Left ventricle myocardium inferior (tissue), 1 donor: Measurements from ENCODE around the gene CDKL5. TPM values are rescaled to one million over a fixed set of nuclear protein-coding genes. Genes with fewer than 3 reads are reported as not detected.
A peak's percentile ranks its signal among the peaks of the same experiment; 100 is the strongest.

Experiments used
- DNase-seq: peaks from one replicate; pipeline ENCODE4 v3.0.0-alpha.2; 2020
- H3K27ac ChIP-seq: fragments of 200-600 bp; replicated peaks from 2 replicates; pipeline ENCODE4 v1.8.0; 2021
- H3K27me3 ChIP-seq: fragments of 200-600 bp; 2 replicates; pipeline ENCODE4 v1.8.0; 2021; ENCODE audit warnings: low read depth
- H3K36me3 ChIP-seq: fragments of 200-600 bp; 2 replicates; pipeline ENCODE4 v1.8.0; 2021
- H3K4me1 ChIP-seq: fragments of 200-600 bp; 2 replicates; pipeline ENCODE4 v1.8.0; 2021
- H3K4me3 ChIP-seq: fragments of 200-600 bp; 2 replicates; pipeline ENCODE4 v1.8.0; 2021; ENCODE audit warnings: mild to moderate bottlenecking, moderate library complexity
- H3K9me3 ChIP-seq: fragments of 200-600 bp; replicated peaks from 2 replicates; pipeline ENCODE4 v1.8.0; 2021
- intact Hi-C: fragments of 100-400 bp; cut with micrococcal nuclease; formaldehyde crosslinking; loops from one replicate; pipeline ENCODE4 v1.11.0; 2022
- total RNA-seq: library from RNA; stranded (reverse); fragmentation: NEBNext Ultra II Directional; extraction: Animal tissue kit (Norgen Biotek cat#: 25700); gene quantifications from one replicate; pipeline ENCODE4 v1.2.1, GENCODE V29; 2021
- TF ChIP-seq, protein P1 (sequence below): fragments of 200-600 bp; IDR thresholded peaks from 2 replicates; pipeline ENCODE4 v1.8.0; 2021; ENCODE audit warnings: antibody characterized with exemption, mild to moderate bottlenecking, borderline replicate concordance
- donor health status: DM: no; HTN: yes; CAD: no; lungs with severe emphysema.

Gene CDKL5
- total RNA-seq, 1 donor from 2014 or later, result 9.3 TPM

DNA sequence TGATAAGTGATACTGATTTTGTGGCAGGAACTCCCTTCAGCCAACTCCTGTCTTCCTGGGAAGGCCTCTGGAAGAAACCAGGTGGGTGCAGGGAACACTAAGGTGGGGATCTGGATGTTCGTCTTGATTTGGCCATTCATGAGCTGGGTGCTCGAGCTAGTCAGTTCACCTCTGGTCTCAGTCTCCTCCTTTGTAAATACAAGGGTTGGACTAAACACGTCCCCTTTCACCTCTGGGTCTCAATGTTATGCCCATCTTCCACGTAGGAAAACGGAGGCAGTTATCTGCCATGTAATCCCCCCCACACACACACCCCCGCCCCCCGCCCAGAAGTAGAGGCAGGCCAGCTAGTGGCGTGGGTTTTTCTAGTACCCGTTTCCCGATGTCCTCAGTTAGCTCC, 250.6 kb downstream of the CDKL5 start:
- TF ChIP-seq, protein P1, sequence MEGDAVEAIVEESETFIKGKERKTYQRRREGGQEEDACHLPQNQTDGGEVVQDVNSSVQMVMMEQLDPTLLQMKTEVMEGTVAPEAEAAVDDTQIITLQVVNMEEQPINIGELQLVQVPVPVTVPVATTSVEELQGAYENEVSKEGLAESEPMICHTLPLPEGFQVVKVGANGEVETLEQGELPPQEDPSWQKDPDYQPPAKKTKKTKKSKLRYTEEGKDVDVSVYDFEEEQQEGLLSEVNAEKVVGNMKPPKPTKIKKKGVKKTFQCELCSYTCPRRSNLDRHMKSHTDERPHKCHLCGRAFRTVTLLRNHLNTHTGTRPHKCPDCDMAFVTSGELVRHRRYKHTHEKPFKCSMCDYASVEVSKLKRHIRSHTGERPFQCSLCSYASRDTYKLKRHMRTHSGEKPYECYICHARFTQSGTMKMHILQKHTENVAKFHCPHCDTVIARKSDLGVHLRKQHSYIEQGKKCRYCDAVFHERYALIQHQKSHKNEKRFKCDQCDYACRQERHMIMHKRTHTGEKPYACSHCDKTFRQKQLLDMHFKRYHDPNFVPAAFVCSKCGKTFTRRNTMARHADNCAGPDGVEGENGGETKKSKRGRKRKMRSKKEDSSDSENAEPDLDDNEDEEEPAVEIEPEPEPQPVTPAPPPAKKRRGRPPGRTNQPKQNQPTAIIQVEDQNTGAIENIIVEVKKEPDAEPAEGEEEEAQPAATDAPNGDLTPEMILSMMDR, result no peak
- intact Hi-C loops, result loop anchor here (10.0 kb wide), 1 partner anchor 209 kb away; no protein-coding TSS in a partner anchor

DNA sequence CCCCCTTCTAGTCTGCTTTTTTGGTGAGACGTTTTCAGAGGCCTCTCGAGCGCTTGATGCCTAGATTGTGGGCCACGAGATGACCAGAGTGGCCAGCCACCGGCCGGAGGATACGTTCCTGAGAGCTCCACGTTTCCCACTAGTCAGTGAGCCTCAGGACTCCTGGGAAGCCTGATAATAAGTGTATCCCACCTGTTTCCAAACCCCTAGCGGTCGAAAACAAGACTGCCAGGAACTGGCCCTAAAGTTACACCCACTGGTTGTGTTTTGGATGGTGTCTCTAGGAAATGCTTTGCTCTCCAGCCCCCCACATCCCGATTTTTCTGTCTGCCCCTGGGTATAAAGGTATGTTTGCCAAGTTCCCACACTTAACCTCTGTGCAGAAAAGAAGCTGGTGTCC, 251.1 kb downstream of the CDKL5 start:
- DNase-seq, result no peak
- Histone ChIP-seq H3K4me3 (no peak overlapping the region), H3K27ac (no peak overlapping the region), H3K9me3 (no peaks in the 10 kb centered on the region), H3K27me3 (no peaks in the 10 kb centered on the region), H3K36me3 (no peaks in the 10 kb centered on the region), H3K4me1 (peaks cover 6% of the 10 kb centered on the region)
- TF ChIP-seq, protein P1, result peak; percentile 29
- intact Hi-C loops, result loop anchor here (10.0 kb wide), 1 partner anchor 208 kb away; no protein-coding TSS in a partner anchor

More for the DNA sequence above, 250.6 kb downstream of the CDKL5 start:
- H3K9me3 ChIP-seq, result no peaks in the 10 kb centered on the region
- no peaks in the 10 kb centered on the region for H3K27me3 ChIP-seq
- DNase-seq, result no peak
- no peak overlapping the region for H3K27ac ChIP-seq
- H3K36me3 ChIP-seq, result no peaks in the 10 kb centered on the region
- H3K4me1 ChIP-seq, result peaks cover 6% of the 10 kb centered on the region
- no peak overlapping the region for H3K4me3 ChIP-seq

DNA sequence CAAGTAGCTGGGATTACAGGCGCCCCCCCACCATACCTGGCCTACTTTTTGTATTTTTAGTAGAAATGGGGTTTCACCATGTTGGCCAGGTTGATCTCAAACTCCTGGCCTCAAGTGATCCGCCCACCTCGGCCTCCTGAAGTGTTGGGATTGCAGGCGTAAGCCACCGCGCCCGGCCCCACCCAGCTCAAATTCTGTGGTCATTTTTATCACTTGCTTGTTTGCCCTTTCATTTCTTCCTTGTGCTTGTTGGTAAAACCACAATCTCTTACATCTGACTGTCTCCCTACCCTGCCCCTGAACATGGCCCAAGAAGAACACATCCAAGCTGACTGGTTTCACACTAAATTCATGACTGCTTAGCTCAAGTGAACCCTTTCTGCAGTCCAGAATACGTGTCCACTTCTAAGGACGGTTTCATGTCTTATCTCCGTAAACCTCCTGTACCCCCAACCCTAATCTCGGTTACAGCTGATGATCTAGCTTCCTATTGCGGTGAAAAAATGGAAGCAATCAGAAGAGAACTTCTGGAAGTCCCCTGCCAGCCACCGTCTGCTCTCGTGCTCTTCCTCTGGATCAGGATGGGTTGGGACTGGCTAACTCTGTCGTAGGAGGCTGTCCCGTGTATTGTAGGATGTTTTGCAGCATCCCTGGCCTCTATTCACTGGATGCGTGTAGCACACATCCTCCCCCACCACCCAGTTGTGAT, 251.9 kb downstream of the CDKL5 start:
- DNase-seq, result no peak
- intact Hi-C loops, result loop anchor here (10.0 kb wide), 1 partner anchor 207 kb away; no protein-coding TSS in a partner anchor
- Histone ChIP-seq H3K27me3 (no peaks in the 10 kb centered on the region), H3K4me1 (peaks cover 6% of the 10 kb centered on the region), H3K36me3 (no peaks in the 10 kb centered on the region), H3K9me3 (no peaks in the 10 kb centered on the region), H3K27ac (no peak overlapping the region), H3K4me3 (no peak overlapping the region)
- TF ChIP-seq, protein P1, result no peak

GRCh38 chrX:18681996-18682395, 256.6 kb downstream of the CDKL5 start:
- Histone ChIP-seq H3K36me3 (no peaks in the 10 kb centered on the region), H3K4me1 (no peaks in the 10 kb centered on the region), H3K27ac (no peak overlapping the region), H3K27me3 (no peaks in the 10 kb centered on the region), H3K4me3 (no peak overlapping the region), H3K9me3 (no peaks in the 10 kb centered on the region)
- TF ChIP-seq, protein P1, result no peak
- no peak for DNase-seq
- intact Hi-C loops, result no loop called here

GRCh38 chrX:18682979-18683387, 257.6 kb downstream of the CDKL5 start:
- no peak for DNase-seq
- H3K27ac ChIP-seq, result no peak overlapping the region
- H3K9me3 ChIP-seq, result no peaks in the 10 kb centered on the region
- intact Hi-C loops, result no loop called here
- no peaks in the 10 kb centered on the region for H3K27me3 ChIP-seq
- TF ChIP-seq, protein P1, result no peak
- no peaks in the 10 kb centered on the region for H3K4me1 ChIP-seq
- H3K4me3 ChIP-seq, result no peak overlapping the region
- no peaks in the 10 kb centered on the region for H3K36me3 ChIP-seq
